LNCaP clone FGC (cell line): ENCODE measurements around the gene IAPP.

ENCODE experiments used
- DNase-seq: peaks from one replicate; pipeline ENCODE4 v3.0.0-alpha.2; 2011; ENCODE audit warnings: low read depth
- H3K4me3 ChIP-seq: 2 replicates; pipeline ENCODE4 v1.5.1; 2011; ENCODE audit warnings: mild to moderate bottlenecking, low read depth, low read length, control low read depth
- TF ChIP-seq, protein P1 (sequence below): IDR thresholded peaks from 2 replicates; pipeline ENCODE4 v1.5.1; 2012; ENCODE audit warnings: mild to moderate bottlenecking; ENCODE audit not compliant: control insufficient read depth, insufficient read depth; ENCODE audit errors: extremely low read depth

IAPP gene

DNA sequence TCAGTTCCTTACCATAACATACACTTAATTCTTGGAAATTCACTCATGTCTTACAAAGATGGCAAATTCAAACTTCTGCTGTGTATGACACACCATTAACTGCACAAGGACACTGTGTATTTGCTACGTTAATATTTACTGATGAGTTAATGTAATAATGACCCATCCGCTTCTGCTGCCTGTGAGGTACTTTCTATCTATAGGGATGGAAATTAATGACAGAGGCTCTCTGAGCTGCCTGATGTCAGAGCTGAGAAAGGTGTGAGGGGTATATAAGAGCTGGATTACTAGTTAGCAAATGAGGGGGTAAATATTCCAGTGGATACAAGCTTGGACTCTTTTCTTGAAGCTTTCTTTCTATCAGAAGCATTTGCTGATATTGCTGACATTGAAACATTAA, at the start of gene IAPP:
TSS of gene IAPP (plus strand) at position 301 of the 400 bp plus-strand sequence. CDS start 450 bp downstream, outside the sequence.
- no peak for DNase-seq
- TF ChIP-seq, protein P1, sequence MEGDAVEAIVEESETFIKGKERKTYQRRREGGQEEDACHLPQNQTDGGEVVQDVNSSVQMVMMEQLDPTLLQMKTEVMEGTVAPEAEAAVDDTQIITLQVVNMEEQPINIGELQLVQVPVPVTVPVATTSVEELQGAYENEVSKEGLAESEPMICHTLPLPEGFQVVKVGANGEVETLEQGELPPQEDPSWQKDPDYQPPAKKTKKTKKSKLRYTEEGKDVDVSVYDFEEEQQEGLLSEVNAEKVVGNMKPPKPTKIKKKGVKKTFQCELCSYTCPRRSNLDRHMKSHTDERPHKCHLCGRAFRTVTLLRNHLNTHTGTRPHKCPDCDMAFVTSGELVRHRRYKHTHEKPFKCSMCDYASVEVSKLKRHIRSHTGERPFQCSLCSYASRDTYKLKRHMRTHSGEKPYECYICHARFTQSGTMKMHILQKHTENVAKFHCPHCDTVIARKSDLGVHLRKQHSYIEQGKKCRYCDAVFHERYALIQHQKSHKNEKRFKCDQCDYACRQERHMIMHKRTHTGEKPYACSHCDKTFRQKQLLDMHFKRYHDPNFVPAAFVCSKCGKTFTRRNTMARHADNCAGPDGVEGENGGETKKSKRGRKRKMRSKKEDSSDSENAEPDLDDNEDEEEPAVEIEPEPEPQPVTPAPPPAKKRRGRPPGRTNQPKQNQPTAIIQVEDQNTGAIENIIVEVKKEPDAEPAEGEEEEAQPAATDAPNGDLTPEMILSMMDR = no peak
- no peak within 1 kb of the TSS for H3K4me3 ChIP-seq

- no peak overlapping the region for H3K4me3 ChIP-seq
- no peak for DNase-seq
- TF ChIP-seq, protein P1 = no peak
These were observed 49.0 kb upstream of the IAPP start for GRCh38 chr12:21323736-21324135.

DNA sequence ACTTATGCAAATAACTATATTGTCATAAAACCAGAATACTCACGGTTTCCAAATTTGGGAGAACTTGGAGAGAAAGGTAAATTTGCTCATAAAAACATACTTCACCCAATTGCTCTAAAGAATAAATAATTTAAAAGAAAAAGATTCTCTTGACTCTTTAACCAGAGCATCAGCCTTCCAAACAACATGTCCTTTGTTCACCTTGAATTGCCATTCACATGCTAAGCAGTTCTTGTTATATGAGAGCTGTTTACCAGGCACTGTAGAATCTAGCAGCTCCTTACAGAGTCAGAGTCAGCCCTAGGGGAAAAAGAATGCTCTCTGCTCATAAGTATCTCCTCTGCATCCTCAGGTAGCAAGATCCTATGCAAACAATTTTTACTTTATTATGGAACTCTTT, 48.2 kb upstream of the IAPP start:
- no peak for DNase-seq
- H3K4me3 ChIP-seq = no peak overlapping the region
- TF ChIP-seq, protein P1 = no peak

DNA sequence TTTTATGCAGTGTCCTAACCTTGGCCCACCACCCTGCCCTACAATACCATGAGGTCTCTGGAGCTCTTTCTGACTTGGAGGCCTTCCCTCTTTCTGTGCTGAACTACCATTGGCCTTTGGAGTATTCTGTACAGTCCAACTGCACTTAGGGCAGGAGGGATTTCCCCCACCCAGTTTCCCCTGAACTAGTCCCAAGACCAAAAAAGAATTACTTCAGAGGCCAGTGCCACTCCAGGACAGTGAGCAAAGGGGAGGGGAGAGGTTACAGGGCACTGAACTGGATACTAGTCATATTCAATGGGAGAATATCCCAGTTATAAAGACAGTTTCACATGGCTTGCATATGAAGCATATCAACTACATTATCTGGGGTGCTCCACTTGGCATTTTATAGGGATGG, 44.1 kb upstream of the IAPP start:
- no peak for DNase-seq
- no peak overlapping the region for H3K4me3 ChIP-seq
- TF ChIP-seq, protein P1 = no peak

DNA sequence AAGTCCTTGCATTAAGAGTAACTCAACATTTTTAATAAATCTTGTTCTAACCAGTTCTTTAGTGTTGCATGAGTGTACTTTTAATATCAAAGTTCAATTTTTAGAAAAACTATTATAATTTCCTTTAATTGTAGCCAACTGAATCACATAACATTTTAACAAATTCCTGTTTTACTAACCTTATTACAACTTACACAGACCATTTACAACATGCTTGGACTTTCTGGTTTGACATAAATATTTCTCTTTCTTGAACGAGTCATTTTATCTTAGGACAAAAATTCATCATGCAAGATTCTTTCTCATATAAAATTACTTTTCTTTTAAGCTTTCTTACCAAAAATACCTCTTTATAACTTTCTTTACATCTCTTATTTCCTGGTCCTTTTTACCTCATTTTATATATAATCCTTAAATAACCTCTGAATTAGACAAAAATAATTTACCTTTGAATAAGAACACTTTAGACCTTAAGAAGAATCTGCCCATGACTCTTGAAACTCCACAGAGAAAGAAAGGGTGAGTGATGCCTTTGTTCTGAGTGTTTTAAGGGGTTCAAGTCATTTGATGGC, 41.9 kb upstream of the IAPP start:
- TF ChIP-seq, protein P1 = no peak
- no peak overlapping the region for H3K4me3 ChIP-seq
- no peak for DNase-seq

DNA sequence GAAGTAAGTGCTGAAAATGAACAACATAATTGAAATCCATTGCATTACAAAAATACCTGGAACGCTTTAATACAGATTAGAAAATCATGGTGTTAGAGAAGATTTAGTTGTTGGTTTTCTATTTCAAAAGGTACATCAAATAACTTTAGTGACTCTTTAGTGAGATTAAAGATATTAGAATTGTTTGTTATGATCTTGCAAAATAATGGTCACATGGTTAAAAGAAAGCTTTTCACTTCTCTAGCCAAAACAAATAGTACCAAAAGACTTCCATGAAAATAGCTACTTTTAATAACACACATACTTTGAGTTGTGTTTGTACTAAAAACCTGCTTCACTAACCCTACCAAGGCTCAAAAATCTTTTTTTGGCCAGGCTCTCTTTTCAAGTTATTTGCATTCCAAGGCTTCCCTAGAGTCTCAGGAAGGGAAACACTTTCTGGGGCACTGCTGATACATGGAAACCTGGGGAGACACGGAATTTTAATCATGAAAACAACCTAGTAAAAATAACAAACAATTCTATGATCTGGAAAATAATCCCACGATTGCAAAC, 37.9 kb upstream of the IAPP start, which contains the start of gene SLCO1A2:
TSS of gene SLCO1A2 (minus strand) at position 147 of the 555 bp plus-strand sequence. CDS start 270 bp downstream, outside the sequence.
- H3K4me3 ChIP-seq = no peak within 1 kb of the TSS
- TF ChIP-seq, protein P1 = no peak
- DNase-seq = no peak

DNA sequence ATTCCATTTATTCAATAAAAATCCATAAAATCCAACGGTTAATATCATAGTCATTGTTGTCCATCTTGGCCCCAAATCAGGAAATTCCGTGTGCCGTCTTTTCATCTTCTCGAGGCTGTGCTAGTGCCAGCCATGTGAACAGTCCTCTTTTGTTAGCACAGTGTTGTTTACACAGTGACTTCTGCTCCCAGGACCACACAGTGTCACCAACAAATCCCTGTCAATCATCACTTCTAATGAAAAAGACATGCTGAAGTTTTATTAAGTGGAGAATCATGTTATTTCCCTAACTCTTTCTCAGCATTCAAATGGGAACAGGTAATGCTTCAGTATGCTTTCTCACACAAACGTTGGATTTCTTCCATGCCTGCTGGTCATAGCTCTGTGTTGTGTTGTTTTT, 36.0 kb upstream of the IAPP start:
- H3K4me3 ChIP-seq = no peak overlapping the region
- DNase-seq = peak; percentile 90
- TF ChIP-seq, protein P1 = no peak
